Neuron (in vitro differentiated cells): ENCODE measurements around the gene NUDT14.

Source experiments
- H2AFZ ChIP-seq: one replicate; pipeline ENCODE4 v1.6.1; 2013; ENCODE audit warnings: low read depth, mild to moderate bottlenecking, inconsistent platforms, low read length, moderate library complexity
- H3K27me3 ChIP-seq: one replicate; pipeline ENCODE4 v1.6.1; 2013; ENCODE audit warnings: low read length; ENCODE audit not compliant: insufficient read depth
- H3K36me3 ChIP-seq: one replicate; pipeline ENCODE4 v1.6.1; 2013; ENCODE audit warnings: low read length; ENCODE audit not compliant: insufficient read depth
- H3K4me1 ChIP-seq: one replicate; pipeline ENCODE4 v1.6.1; 2013; ENCODE audit warnings: low read length; ENCODE audit not compliant: insufficient read depth
- H3K4me3 ChIP-seq: 2 replicates; pipeline ENCODE4 v1.5.1; 2013; ENCODE audit warnings: mild to moderate bottlenecking, low read length, moderate library complexity
- H3K9me3 ChIP-seq: one replicate; pipeline ENCODE4 v1.6.1; 2013; ENCODE audit warnings: low read length

Gene NUDT14

GRCh38 chr14:105209091-105209490 is 28.0 kb upstream of the NUDT14 start:
- no peak overlapping the region for H3K4me3 ChIP-seq
- no peaks in the 10 kb centered on the region for H3K36me3 ChIP-seq
- no peaks in the 10 kb centered on the region for H3K27me3 ChIP-seq
- H2AFZ ChIP-seq = no peak overlapping the region
- H3K9me3 ChIP-seq = no peaks in the 10 kb centered on the region
- no peaks in the 10 kb centered on the region for H3K4me1 ChIP-seq

DNA sequence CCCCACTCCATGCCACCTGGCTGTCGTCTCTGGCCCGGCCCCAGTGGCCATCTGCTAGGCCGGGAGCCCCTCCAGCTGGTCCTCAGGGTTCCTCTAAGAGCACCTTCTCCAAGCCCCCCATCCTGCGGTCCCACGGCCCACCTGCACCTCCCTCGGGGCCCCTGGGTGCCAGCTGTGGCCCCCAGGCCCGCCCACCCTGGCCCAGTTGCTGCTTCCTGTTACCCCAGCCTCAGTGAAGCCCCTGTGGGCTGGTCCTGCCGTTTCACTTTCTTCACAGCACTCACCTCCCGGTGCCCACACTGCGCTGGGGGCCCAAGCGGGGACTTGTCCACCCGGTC is 27.6 kb upstream of the NUDT14 start:
- Histone ChIP-seq H3K36me3 (no peaks in the 10 kb centered on the region), H2AFZ (no peak overlapping the region), H3K4me1 (no peaks in the 10 kb centered on the region), H3K9me3 (no peaks in the 10 kb centered on the region), H3K27me3 (no peaks in the 10 kb centered on the region), H3K4me3 (no peak overlapping the region)

DNA sequence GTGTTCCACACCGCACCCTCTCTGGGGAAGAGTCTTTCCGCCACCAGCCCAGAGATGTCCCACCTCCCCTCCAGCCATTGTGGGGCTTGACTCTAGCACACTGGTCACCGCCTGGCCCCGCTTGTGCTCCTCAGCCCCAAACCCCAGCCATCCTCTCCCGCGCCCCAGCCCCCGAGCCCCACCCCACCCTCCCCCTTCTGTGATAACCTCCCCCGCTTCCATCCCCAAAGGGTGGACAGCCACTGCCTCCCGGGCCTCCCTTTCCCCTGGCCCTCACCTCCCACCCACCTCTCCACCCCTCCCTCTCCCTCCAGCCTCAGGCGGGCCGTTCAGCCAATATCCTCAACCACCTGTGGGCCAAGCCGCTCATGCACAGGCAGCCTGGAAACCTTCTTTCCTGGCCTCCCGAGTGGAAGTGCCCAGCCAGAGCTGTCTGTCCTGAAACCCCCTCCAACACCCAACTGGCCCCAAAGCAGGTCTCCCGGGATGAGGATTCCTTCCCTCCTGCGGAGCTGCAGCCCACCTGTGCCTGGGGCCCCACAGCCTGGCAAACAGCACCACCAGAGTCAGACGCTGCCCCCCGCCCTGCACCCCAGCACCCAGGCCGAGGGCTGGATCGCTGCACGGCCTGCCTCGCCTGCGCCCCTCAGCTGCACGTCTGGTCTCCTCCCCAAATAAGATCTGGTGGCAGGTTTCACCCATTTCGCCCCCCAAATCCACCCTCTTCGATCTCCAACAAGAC is 27.1 kb upstream of the NUDT14 start:
- Histone ChIP-seq H3K4me3 (no peak overlapping the region), H3K9me3 (no peaks in the 10 kb centered on the region), H3K36me3 (no peaks in the 10 kb centered on the region), H2AFZ (no peak overlapping the region), H3K27me3 (no peaks in the 10 kb centered on the region), H3K4me1 (peaks cover 2% of the 10 kb centered on the region)

DNA sequence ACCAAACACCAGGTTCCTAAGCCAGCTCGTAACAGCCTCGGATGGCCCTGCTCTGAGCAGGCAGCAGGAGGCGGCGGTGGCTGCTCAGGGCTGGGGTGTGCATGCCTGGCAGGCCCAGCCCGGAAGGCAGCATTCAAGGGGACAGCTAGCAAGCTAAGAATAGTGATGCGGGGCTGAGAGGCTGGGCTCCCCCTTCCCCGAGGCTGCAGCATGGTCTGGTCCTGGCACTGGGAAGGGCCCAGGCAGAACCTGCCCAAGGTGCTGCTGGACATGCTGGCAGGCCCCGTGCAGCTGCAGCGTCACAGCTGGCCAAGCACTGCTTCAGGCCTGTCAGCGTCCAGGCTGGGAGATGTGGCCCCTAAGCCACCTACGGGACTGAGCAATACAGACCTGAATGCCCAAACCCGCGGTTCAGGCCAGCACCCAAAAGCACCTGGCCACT is 26.4 kb upstream of the NUDT14 start:
- no peaks in the 10 kb centered on the region for H3K27me3 ChIP-seq
- peaks cover 3% of the 10 kb centered on the region for H3K4me1 ChIP-seq
- no peaks in the 10 kb centered on the region for H3K9me3 ChIP-seq
- H3K4me3 ChIP-seq = no peak overlapping the region
- H3K36me3 ChIP-seq = no peaks in the 10 kb centered on the region
- no peak overlapping the region for H2AFZ ChIP-seq

DNA sequence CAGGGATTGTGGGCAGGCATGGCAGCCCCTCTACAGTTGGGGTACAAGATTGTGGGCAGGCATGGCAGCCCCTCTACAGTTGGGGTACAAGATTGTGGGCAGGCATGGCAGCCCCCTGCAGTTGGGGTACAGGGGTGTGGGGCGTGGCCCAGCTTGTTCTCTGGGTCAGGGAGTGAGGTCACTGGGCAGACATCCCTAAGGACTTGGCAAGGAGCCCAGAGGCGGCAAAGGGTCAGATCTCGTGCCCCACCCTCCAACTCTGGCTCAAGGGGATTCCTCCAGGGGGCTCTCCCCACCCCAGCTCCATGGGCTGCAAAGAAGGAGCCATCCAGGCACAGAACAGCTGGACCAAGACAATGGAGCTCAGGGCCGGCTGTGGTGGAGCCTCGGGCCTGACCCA is 25.8 kb upstream of the NUDT14 start:
- no peaks in the 10 kb centered on the region for H3K36me3 ChIP-seq
- no peaks in the 10 kb centered on the region for H3K9me3 ChIP-seq
- no peak overlapping the region for H2AFZ ChIP-seq
- H3K4me3 ChIP-seq = no peak overlapping the region
- H3K4me1 ChIP-seq = peaks cover 5% of the 10 kb centered on the region
- no peaks in the 10 kb centered on the region for H3K27me3 ChIP-seq

DNA sequence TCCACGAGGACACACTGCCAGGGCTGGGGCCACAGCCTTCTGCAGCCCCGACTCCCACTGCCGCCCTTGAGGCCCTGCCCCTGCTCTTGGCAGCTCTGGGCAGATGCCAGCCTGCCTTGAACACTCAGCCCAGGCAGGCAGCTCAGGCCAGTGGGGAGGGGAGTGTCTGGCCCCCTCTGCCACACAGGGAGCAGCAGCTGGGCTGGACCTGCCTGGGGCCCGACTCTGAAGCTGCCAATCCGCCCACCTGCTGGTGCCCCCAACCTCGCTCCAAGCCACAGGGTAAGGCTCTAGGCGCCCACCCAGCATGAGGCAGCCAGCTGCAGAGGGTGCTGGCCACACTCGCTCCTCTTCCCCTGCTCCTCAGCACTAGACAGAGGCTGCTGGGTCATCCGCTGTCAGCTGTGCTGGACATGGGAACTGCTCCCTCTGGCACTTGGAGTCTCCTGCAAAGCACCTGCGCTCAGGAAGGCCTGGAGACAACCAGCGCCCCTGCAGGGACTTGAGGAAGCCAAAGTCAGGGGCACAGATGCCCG is 24.6 kb upstream of the NUDT14 start:
- Histone ChIP-seq H3K36me3 (no peaks in the 10 kb centered on the region), H3K27me3 (no peaks in the 10 kb centered on the region), H3K4me1 (peaks cover 9% of the 10 kb centered on the region), H3K9me3 (no peaks in the 10 kb centered on the region), H2AFZ (no peak overlapping the region), H3K4me3 (no peak overlapping the region)

DNA sequence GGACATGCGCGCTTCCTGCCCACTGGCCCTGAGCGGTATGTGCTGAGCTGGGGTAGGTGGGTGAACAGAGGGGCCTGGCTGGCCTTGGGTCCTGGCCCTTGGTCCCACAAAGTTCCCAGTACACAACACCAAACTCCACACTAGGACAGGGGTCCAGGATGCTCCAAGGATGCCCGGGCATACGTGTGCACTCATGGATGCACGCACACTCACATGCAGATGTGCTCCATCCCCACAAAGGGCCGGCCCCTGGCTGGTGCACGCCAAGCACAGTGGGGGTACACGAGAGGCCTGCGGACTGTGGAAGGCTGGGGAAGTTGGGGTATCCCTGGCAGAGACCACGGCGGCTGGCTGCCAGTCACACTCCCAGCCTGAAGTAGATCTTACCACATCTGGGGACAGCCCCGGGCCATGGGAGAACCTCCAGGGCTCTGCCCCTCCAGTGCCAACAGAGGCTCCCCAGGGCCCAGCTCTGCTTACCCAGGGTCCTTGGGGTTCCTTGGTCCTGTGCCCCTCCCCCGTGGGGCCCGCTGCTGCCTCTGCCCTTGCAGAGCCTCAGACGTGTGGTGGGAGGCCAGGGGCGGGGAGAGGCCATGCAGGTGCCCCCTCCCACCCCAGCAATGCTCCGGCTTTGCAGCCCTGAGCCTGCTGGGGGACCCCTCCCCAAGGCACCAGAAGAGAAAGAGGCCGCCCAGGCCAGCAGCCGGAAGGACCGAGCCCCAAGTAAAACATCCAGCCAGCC is 24.0 kb upstream of the NUDT14 start:
- no peaks in the 10 kb centered on the region for H3K36me3 ChIP-seq
- H3K9me3 ChIP-seq = no peaks in the 10 kb centered on the region
- no peak overlapping the region for H2AFZ ChIP-seq
- no peak overlapping the region for H3K4me3 ChIP-seq
- H3K27me3 ChIP-seq = no peaks in the 10 kb centered on the region
- H3K4me1 ChIP-seq = peaks cover 9% of the 10 kb centered on the region

DNA sequence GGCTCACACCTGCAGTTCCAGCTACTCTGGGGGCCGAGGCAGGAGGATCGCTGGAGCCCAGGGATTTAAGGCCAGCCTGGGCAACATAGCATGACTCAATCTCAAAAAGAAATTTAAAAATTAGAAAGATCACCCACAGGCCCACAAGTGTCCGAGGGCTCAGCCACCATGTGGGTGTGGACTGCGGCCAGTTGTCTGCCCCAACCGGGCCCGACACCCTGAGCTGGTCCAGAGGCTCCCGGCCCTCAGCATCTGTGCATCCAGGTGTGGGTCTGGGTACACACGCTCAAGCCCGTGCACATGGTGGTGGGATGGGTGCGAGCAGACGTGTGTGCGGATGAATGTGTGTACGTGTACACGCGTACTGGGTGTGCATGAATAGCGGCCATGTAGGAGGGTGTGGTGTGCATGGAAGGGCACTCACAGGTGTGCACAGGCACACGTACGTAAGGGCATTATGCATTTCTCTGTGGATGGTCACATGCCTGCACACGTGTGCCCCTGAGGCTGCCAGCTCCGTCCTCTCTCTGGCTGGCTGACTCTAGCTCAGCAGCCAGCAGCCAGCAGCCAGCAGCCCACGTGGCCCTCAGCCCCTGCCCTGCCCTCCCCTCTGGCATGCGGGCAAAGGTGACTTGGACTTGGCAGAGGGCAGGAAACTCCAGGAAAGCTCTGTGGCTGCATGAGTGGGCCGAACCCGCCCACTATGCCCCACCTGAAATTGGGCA is 23.3 kb upstream of the NUDT14 start:
- Histone ChIP-seq H3K36me3 (no peaks in the 10 kb centered on the region), H3K4me1 (peaks cover 9% of the 10 kb centered on the region), H3K9me3 (no peaks in the 10 kb centered on the region), H3K4me3 (no peak overlapping the region), H3K27me3 (no peaks in the 10 kb centered on the region), H2AFZ (no peak overlapping the region)

- Histone ChIP-seq H3K9me3 (no peaks in the 10 kb centered on the region), H2AFZ (no peak overlapping the region), H3K27me3 (no peaks in the 10 kb centered on the region), H3K4me1 (peaks cover 9% of the 10 kb centered on the region), H3K36me3 (no peaks in the 10 kb centered on the region), H3K4me3 (no peak overlapping the region)
Observed at GRCh38 chr14:105203701-105204100, 22.6 kb upstream of the NUDT14 start.

- no peak overlapping the region for H3K4me3 ChIP-seq
Observed at GRCh38 chr14:105203057-105203531, 22.0 kb upstream of the NUDT14 start.

DNA sequence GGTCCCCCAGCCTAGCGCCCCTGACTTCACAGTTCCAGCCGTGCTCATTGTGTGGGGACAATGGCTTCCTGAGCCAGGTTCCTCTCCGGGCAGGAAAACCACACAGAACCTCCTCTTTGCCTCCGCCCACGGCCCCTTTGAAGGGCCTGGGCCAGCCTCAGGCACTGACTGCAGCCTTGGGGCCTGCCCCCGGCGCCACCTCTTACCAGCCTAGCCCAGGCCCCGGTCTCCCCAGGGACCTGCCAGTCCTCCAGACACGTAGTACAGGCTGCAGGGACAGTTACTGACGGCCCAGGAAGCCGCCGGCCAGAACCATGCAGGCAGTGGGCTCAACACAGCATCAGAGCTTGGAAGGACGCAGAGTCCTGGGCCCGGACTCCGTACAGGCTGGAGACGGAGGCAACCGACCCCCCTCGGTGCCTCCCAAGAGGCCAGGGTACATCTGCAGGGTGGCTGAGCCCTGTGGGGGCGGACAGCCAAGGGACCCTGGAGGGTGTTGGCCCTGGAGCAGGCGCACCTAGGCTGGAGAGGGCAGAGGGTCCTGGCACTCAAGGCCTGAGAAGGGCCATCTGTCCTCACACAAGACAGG is 20.9 kb upstream of the NUDT14 start:
- Histone ChIP-seq H3K4me1 (peaks cover 17% of the 10 kb centered on the region), H2AFZ (no peak overlapping the region), H3K9me3 (no peaks in the 10 kb centered on the region), H3K4me3 (no peak overlapping the region), H3K36me3 (no peaks in the 10 kb centered on the region), H3K27me3 (no peaks in the 10 kb centered on the region)

More at GRCh38 chr14:105203057-105203531, 22.0 kb upstream of the NUDT14 start:
- no peaks in the 10 kb centered on the region for H3K9me3 ChIP-seq
- no peaks in the 10 kb centered on the region for H3K27me3 ChIP-seq
- H3K4me1 ChIP-seq = peaks cover 9% of the 10 kb centered on the region
- no peaks in the 10 kb centered on the region for H3K36me3 ChIP-seq
- H2AFZ ChIP-seq = no peak overlapping the region

DNA sequence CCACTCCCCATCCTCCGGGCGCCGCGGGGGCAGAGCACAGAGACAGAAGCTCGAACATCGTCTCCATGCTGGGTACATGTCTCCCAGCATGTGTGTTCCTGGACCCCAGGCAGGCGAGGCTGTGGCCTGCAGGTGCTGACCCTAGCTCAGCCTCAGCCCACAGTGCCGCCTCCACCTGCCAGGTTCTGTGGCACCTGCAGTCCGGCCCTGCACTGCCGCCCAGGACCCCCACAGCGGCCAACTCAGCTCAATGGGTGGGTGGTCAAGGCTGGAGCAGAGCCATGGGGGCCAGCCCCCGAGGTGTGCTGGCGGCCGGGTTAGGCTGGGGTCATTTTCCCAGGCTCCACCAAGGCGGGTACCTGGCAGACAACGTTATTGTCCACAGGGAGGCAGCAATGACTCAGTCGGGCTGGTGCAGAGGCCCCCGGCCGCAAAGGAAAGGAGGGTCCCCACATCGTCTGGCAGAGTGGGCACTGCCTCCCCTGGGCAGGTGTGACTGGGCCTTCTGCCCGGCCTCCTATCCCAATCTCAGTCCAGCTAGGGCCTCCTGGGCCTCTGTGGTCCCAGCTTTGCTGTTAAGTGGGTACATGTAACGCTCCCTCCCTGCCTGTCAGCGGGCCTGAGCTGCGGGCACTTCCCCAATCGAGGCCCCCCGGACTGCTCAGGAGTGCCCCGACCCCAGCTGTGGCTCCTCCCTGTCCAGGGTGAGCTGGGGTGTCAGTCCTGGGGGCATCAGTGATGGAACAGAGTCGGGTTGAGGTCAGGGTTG is 20.2 kb upstream of the NUDT14 start:
- Histone ChIP-seq H3K4me3 (no peak overlapping the region), H3K36me3 (no peaks in the 10 kb centered on the region), H3K9me3 (no peaks in the 10 kb centered on the region), H3K27me3 (no peaks in the 10 kb centered on the region), H2AFZ (no peak overlapping the region), H3K4me1 (peaks cover 19% of the 10 kb centered on the region)
